Neutrophil (primary cell): Measurements from ENCODE around the gene HIVEP1.

Experiments
- H3K27ac ChIP-seq: fragments of 200-600 bp; sonication (generic); 2 replicates; pipeline ENCODE4 v1.5.1; 2016; ENCODE audit warnings: mild to moderate bottlenecking, moderate library complexity
- H3K27me3 ChIP-seq: fragments of 200-600 bp; sonication (generic); 2 replicates; pipeline ENCODE4 v1.6.0; 2016; ENCODE audit warnings: mild to moderate bottlenecking
- H3K36me3 ChIP-seq: fragments of 200-600 bp; sonication (generic); 2 replicates; pipeline ENCODE4 v1.5.1; 2017
- H3K4me1 ChIP-seq, 2 experiments: fragments of 200-600 bp in 1 of 2; sonication (generic) in 1 of 2; 1 replicate in 1 of 2; 2 replicates in 1 of 2; pipeline versions ENCODE4 v1.5.1 to v1.6.1; 2013 to 2016; ENCODE audit warnings: low read depth in 1 of 2, low read length in 1 of 2, mild to moderate bottlenecking in 1 of 2, moderate library complexity in 1 of 2; ENCODE audit not compliant: control insufficient read depth in 1 of 2, insufficient read depth in 1 of 2
- H3K4me3 ChIP-seq, 2 experiments: fragments of 200-600 bp in 1 of 2; sonication (generic) in 1 of 2; 1 replicate in 1 of 2; 2 replicates in 1 of 2; pipeline ENCODE4 v1.5.1; 2013 to 2016; ENCODE audit warnings: low read depth in 1 of 2, low read length in 1 of 2, mild to moderate bottlenecking in 1 of 2, moderate library complexity in 1 of 2
- H3K9me3 ChIP-seq: fragments of 200-600 bp; sonication (generic); 2 replicates; pipeline ENCODE4 v1.5.1; 2016
- CTCF ChIP-seq: fragments of 200-600 bp; sonication (generic); IDR thresholded peaks from 2 replicates; pipeline ENCODE4 v1.5.1; 2016; ENCODE audit warnings: antibody characterized with exemption

HIVEP1 gene

GRCh38 chr6:12099623-12100338 is 87.7 kb downstream of the HIVEP1 start:
- no peak for TF ChIP-seq CTCF
- Histone ChIP-seq H3K36me3 (no peaks in the 10 kb centered on the region), H3K9me3 (no peaks in the 10 kb centered on the region), H3K27me3 (no peaks in the 10 kb centered on the region), H3K4me3 (no peak overlapping the region), H3K27ac (no peak overlapping the region), H3K4me1 (no peaks in the 10 kb centered on the region)

- no peak overlapping the region for H3K27ac ChIP-seq
- no peaks in the 10 kb centered on the region for H3K36me3 ChIP-seq
- H3K9me3 ChIP-seq, result no peaks in the 10 kb centered on the region
- no peaks in the 10 kb centered on the region for H3K27me3 ChIP-seq
- H3K4me3 ChIP-seq, result no peak overlapping the region
- TF ChIP-seq CTCF, result no peak
- no peaks in the 10 kb centered on the region for H3K4me1 ChIP-seq
Measured at GRCh38 chr6:12101048-12101447, 88.9 kb downstream of the HIVEP1 start.

DNA sequence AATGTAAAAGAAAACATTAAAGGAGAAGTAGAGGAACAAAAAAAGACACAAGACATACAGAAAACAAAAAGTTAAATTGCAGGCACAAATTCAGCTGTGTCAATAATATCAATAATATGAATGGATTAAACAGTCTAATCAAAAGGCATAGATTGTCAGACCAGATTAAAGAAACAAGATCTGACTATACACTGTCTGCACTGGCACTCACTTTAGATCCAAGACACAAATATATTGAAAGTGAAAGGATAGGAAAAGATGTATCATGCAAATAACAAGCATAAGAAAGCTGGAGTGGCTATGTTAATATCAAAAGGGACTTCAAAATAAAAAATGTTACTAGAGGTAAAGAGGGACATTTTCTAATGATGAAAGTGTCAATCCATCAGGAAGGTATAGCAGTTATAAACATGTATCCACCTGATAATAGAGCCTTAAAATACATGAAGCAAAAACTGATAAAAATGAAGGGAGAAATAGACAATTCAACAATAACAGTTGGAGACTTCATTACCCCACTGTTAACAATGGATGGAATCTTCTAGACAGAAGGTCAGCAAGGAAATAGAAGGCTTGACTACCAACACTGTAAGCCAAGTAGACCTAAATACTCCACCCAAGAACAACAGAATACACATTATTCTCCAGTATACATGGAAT is 89.7 kb downstream of the HIVEP1 start:
- no peaks in the 10 kb centered on the region for H3K36me3 ChIP-seq
- no peaks in the 10 kb centered on the region for H3K27me3 ChIP-seq
- no peak overlapping the region for H3K27ac ChIP-seq
- no peaks in the 10 kb centered on the region for H3K9me3 ChIP-seq
- no peaks in the 10 kb centered on the region for H3K4me1 ChIP-seq
- no peak for TF ChIP-seq CTCF
- no peak overlapping the region for H3K4me3 ChIP-seq

GRCh38 chr6:12102350-12102749 is 90.2 kb downstream of the HIVEP1 start:
- Histone ChIP-seq H3K36me3 (no peaks in the 10 kb centered on the region), H3K27me3 (no peaks in the 10 kb centered on the region), H3K4me3 (no peak overlapping the region), H3K27ac (no peak overlapping the region), H3K4me1 (no peaks in the 10 kb centered on the region), H3K9me3 (no peaks in the 10 kb centered on the region)
- TF ChIP-seq CTCF, result no peak

GRCh38 chr6:12103158-12103557 is 91.0 kb downstream of the HIVEP1 start:
- TF ChIP-seq CTCF, result no peak
- H3K4me1 ChIP-seq, result no peaks in the 10 kb centered on the region
- H3K27me3 ChIP-seq, result no peaks in the 10 kb centered on the region
- H3K36me3 ChIP-seq, result no peaks in the 10 kb centered on the region
- H3K4me3 ChIP-seq, result no peak overlapping the region
- H3K27ac ChIP-seq, result no peak overlapping the region
- no peaks in the 10 kb centered on the region for H3K9me3 ChIP-seq
